Measurements from ENCODE around the gene SECTM1. TPM values are rescaled to one million over a fixed set of nuclear protein-coding genes. Genes with fewer than 3 reads are reported as not detected.

SECTM1 gene
- total and polyA plus RNA-seq, 9 of the 15 experiments (the other 6 are each of a cell fraction or from before 2014, with no cell fraction given): 0.11 to 0.46 (median 0.18) TPM; not detected in 6

DNA sequence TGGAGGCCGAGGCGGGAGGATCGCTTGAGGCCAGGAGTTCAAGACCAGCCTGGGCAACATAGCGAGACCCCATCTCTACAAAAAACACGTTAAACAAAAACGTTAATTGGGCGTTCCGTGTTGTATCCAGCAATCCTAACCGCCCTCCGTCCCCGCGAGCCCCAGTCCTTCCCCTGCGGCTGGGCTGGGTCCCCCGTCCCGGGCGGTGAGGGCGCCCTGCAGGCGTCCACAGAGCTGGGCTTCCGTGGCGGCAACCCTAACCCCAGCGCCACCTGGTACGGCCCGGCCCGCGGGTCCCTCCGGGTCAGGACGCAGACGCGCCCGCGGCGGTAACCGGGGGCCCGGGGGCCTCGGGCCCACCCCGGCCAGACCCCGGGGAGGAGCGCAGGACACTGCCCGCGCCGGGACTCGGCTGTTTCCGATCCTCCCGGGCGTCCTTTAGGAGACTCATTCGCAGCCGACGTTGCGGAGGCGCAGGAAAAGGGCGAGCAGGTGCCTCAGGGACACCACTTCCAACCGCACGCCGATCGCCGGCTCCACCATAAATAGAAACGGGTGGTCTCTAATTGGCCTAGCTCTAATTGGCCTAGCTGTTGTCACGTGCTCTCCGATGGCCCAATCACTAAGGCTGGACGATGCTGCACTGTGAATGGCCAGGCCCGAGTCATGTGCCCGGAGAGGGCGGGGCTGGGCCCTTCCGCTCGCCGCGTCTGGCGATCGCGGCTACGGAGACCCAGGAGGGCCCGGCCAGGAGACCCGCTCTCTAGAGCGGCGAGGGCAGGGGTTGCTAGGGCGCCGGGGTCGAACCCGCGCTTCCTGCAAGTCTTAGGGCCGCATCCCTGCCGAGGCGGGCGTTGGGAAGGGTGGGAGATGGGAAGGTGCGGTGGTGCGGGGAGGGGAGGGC is 41.1 kb downstream of the SECTM1 start (continued):
- TF ChIP-seq, protein P1, sequence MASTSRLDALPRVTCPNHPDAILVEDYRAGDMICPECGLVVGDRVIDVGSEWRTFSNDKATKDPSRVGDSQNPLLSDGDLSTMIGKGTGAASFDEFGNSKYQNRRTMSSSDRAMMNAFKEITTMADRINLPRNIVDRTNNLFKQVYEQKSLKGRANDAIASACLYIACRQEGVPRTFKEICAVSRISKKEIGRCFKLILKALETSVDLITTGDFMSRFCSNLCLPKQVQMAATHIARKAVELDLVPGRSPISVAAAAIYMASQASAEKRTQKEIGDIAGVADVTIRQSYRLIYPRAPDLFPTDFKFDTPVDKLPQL (IDR thresholded peaks at IDR 0.05; ENCODE audit: extremely low read depth, insufficient read length): peak; percentile 35
- 0 out of 2 replicates have a peak, but pooled peaks have one; percentile 39 for TF ChIP-seq NR2C2 (CRISPR knock-in tag; IDR thresholded peaks at IDR 0.05)
- no peak; the same call in 1 of the 2 replicates for TF ChIP-seq NR2C2 (tag; IDR thresholded peaks at IDR 0.05)
- no peak for TF ChIP-seq CREB1 (IDR thresholded peaks at IDR 0.05)
- TF ChIP-seq CREB1 (CRISPR knock-in tag; IDR thresholded peaks at IDR 0.05): 0 out of 2 replicates have a peak, but pooled peaks have one; percentile 50
- TF ChIP-seq GABPA (tag; conservative IDR thresholded peaks at IDR 0.05; ENCODE audit: low read depth): peak; percentile 47
- no peak for TF ChIP-seq HNRNPUL1 (IDR thresholded peaks at IDR 0.05; ENCODE audit: low read length)
- TF ChIP-seq HDAC8 (tag; IDR thresholded peaks at IDR 0.05): no peak; the same call in 1 of the 2 replicates
- peak; percentile 71 for TF ChIP-seq EP400 (IDR thresholded peaks at IDR 0.05)
- TF ChIP-seq, protein P2, sequence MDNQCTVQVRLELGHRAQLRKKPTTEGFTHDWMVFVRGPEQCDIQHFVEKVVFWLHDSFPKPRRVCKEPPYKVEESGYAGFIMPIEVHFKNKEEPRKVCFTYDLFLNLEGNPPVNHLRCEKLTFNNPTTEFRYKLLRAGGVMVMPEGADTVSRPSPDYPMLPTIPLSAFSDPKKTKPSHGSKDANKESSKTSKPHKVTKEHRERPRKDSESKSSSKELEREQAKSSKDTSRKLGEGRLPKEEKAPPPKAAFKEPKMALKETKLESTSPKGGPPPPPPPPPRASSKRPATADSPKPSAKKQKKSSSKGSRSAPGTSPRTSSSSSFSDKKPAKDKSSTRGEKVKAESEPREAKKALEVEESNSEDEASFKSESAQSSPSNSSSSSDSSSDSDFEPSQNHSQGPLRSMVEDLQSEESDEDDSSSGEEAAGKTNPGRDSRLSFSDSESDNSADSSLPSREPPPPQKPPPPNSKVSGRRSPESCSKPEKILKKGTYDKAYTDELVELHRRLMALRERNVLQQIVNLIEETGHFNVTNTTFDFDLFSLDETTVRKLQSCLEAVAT (IDR thresholded peaks at IDR 0.05): peak; percentile 47 to 55; a peak in 2 of 4 replicates
- no peak for TF ChIP-seq SNIP1 (IDR thresholded peaks at IDR 0.05; ENCODE audit: low read depth)
- TF ChIP-seq ZFPM2 (CRISPR knock-in tag; IDR thresholded peaks at IDR 0.05): 0 out of 2 replicates have a peak, but pooled peaks have one; percentile 34
- TF ChIP-seq NFE2L1 (tag; IDR thresholded peaks at IDR 0.05; ENCODE audit: borderline replicate concordance, low read depth): no peak
